Adrenal gland (tissue), 5 donors: ENCODE measurements around the gene ATG2B.

Experiments used
- CTCF ChIP-seq, 6 experiments: fragments of 450-650 bp in 4 of 6; fragments of 200-600 bp in 2 of 6; sonication (generic) in 1 of 6; IDR thresholded peaks; 1 replicate in 5 of 6; 2 replicates in 1 of 6; pipeline versions ENCODE4 v1.5.1 to v1.8.0; 2016 to 2021; ENCODE audit warnings: antibody characterized with exemption in 6 of 6, mild to moderate bottlenecking in 2 of 6, moderate library complexity in 1 of 6
- POLR2A ChIP-seq, 2 donors: fragments of 450-650 bp; IDR thresholded peaks; one replicate each; pipeline ENCODE4 v1.6.1; 2017; ENCODE audit warnings: antibody characterized with exemption in 2 of 2, mild to moderate bottlenecking in 2 of 2, moderate library complexity in 1 of 2
- donor health status: DM: no; HTN: no; CAD: no.

GRCh38 chr14:96239711-96240141 lies 123.4 kb downstream of the ATG2B start:
- no peak for TF ChIP-seq CTCF (IDR thresholded peaks at IDR 0.05)
- no peak for TF ChIP-seq POLR2A (IDR thresholded peaks at IDR 0.05)
